SKM-1 (cell line): ENCODE measurements around the gene SLC4A1.

Experiments
- DNase-seq: peaks from one replicate; lab custom pipeline; 2025; ENCODE audit not compliant: unreplicated experiment; lab: John Stamatoyannopoulos, UW

SLC4A1 gene

GRCh38 chr17:44207319-44207718 lies 60.6 kb downstream of the SLC4A1 start:
- no peak for DNase-seq

- DNase-seq: no peak
Measured at GRCh38 chr17:44206825-44207155, 61.1 kb downstream of the SLC4A1 start.

GRCh38 chr17:44205962-44206824 lies 61.7 kb downstream of the SLC4A1 start:
- DNase-seq: no peak

GRCh38 chr17:44204441-44204882 lies 63.5 kb downstream of the SLC4A1 start:
- DNase-seq: no peak

- peak; percentile 60 for DNase-seq
Measured at GRCh38 chr17:44203731-44204440, 64.0 kb downstream of the SLC4A1 start.

GRCh38 chr17:44202756-44203155 lies 65.2 kb downstream of the SLC4A1 start:
- no peak for DNase-seq

GRCh38 chr17:44200478-44201155 lies 67.3 kb downstream of the SLC4A1 start:
- no peak for DNase-seq

- peak; percentile 92 for DNase-seq
Measured at GRCh38 chr17:44199553-44200477, 68.1 kb downstream of the SLC4A1 start, which contains the start of gene ATXN7L3. Gene ATXN7L3, minus strand, starts transcription at chr17:44199884. Its CDS starts 1,814 bp downstream, at chr17:44198070.

- no peak for DNase-seq
Measured at GRCh38 chr17:44198721-44199552, 69.0 kb downstream of the SLC4A1 start.
